ENCODE data around the gene MACROD1. TPM values are rescaled to one million over a fixed set of nuclear protein-coding genes. Genes with fewer than 3 reads are reported as not detected.

MACROD1 gene
- total and polyA plus RNA-seq, 12 donors: 5.5 to 62.9 (median 26.8) TPM

DNA sequence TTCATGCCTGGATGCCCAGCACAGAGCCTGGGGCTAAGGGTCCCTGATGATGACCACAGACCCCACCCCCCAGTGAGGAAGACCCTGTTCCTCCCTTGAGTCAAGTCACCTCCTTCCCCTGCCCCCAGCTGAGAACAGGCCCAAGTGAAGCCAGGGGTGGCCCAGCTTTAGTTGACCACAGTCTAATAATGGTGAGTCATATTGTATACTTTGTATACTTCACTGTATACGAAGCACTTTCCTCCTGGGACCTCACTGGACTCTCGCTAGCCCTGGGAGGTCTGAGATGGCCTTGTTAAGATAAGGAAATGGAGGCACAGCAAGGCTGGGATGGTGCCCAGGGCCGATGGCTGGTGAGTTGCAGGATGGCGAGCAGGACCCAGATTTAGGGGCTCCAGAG is 133.9 kb downstream of the MACROD1 start:
- H3K4me3 ChIP-seq: no peak overlapping the region
- DNase-seq: no peak
- H3K9me3 ChIP-seq (replicated peaks in 1 of 3): no peaks in the 10 kb centered on the region
- no peaks in the 10 kb centered on the region for H3K36me3 ChIP-seq (replicated peaks in 1 of 2)
- intact Hi-C loops (cut with DNase I): no loop called here
- H3K27ac ChIP-seq: no peak overlapping the region
- H3K27me3 ChIP-seq: peaks cover 13% of the 10 kb centered on the region
- TF ChIP-seq, protein P1, sequence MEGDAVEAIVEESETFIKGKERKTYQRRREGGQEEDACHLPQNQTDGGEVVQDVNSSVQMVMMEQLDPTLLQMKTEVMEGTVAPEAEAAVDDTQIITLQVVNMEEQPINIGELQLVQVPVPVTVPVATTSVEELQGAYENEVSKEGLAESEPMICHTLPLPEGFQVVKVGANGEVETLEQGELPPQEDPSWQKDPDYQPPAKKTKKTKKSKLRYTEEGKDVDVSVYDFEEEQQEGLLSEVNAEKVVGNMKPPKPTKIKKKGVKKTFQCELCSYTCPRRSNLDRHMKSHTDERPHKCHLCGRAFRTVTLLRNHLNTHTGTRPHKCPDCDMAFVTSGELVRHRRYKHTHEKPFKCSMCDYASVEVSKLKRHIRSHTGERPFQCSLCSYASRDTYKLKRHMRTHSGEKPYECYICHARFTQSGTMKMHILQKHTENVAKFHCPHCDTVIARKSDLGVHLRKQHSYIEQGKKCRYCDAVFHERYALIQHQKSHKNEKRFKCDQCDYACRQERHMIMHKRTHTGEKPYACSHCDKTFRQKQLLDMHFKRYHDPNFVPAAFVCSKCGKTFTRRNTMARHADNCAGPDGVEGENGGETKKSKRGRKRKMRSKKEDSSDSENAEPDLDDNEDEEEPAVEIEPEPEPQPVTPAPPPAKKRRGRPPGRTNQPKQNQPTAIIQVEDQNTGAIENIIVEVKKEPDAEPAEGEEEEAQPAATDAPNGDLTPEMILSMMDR (IDR thresholded peaks at IDR 0.05): no peak
- no peak for TF ChIP-seq POLR2A (IDR thresholded peaks at IDR 0.05)
- peaks cover 8 to 10% of the 10 kb centered on the region in 2 donors for H3K4me1 ChIP-seq (replicated peaks in 1 of 2)
- WGBS, 4 donors: 63 to 67% (median 65%) methylated on average over 4 of the region's 4 CpGs

DNA sequence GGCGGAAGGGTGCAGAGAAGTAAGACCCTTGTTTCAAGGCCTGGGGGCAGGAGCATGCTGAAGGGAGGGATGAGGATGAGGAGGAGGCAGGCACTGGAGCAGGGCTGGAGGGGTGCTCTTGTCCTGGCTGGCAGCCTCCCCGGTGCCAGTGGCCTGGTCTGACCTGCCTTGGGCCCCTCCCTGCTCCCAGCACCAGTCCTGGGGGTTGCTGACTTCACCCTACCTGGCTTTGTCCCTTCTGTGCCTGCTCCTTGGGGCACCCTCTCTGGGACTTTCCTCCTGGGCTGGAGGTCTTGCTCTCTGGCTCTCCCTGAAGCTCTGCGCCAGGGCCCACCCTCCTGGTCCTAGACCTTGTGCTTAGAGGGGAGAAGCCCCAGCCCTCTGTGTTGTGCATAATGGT is 134.9 kb downstream of the MACROD1 start:
- intact Hi-C loops (cut with DNase I): no loop called here
- TF ChIP-seq, protein P1 (IDR thresholded peaks at IDR 0.05): no peak
- TF ChIP-seq POLR2A (IDR thresholded peaks at IDR 0.05): no peak
- H3K4me1 ChIP-seq (replicated peaks in 1 of 2): peaks cover under 1 to 1% of the 10 kb centered on the region in 2 donors
- WGBS, 4 donors: 77 to 87% (median 80%) methylated on average over 2 to 3 of the region's 3 CpGs
- H3K36me3 ChIP-seq (replicated peaks in 1 of 2): no peaks in the 10 kb centered on the region
- peaks cover 13% of the 10 kb centered on the region for H3K27me3 ChIP-seq
- H3K9me3 ChIP-seq (replicated peaks in 1 of 3): no peaks in the 10 kb centered on the region
- no peak overlapping the region for H3K27ac ChIP-seq
- DNase-seq: no peak
- no peak overlapping the region for H3K4me3 ChIP-seq

DNA sequence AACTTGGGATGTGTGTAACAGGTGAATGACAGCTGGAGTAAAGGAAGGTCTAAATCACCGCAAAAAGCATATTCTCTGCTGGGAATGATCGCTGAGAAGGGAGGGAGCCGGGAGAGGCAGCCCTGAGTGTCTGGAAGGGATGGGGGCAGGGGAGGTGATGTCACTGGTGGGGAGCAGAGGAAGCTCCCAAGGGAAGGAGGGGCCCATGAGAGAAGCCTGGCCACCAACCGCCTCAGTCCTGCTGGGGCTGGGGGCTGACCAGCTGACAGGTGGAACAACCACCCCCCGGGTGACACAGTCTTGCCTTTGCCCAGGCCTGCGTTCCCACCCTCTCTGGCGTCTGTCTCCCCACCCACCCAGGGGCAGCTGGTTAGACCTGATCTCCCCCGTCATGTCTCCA is 136.1 kb downstream of the MACROD1 start:
- no peak overlapping the region for H3K27ac ChIP-seq
- TF ChIP-seq, protein P1 (IDR thresholded peaks at IDR 0.05): no peak
- no peak for TF ChIP-seq POLR2A (IDR thresholded peaks at IDR 0.05)
- 56 to 80% (median 63%) methylated on average over 3 to 8 of the region's 8 CpGs for WGBS, 4 donors
- no peaks in the 10 kb centered on the region for H3K4me1 ChIP-seq (replicated peaks in 1 of 2)
- no peaks in the 10 kb centered on the region for H3K9me3 ChIP-seq (replicated peaks in 1 of 3)
- no peak for DNase-seq
- peaks cover 9% of the 10 kb centered on the region for H3K27me3 ChIP-seq
- H3K36me3 ChIP-seq (replicated peaks in 1 of 2): no peaks in the 10 kb centered on the region
- H3K4me3 ChIP-seq: no peak overlapping the region
- intact Hi-C loops (cut with DNase I): no loop called here

DNA sequence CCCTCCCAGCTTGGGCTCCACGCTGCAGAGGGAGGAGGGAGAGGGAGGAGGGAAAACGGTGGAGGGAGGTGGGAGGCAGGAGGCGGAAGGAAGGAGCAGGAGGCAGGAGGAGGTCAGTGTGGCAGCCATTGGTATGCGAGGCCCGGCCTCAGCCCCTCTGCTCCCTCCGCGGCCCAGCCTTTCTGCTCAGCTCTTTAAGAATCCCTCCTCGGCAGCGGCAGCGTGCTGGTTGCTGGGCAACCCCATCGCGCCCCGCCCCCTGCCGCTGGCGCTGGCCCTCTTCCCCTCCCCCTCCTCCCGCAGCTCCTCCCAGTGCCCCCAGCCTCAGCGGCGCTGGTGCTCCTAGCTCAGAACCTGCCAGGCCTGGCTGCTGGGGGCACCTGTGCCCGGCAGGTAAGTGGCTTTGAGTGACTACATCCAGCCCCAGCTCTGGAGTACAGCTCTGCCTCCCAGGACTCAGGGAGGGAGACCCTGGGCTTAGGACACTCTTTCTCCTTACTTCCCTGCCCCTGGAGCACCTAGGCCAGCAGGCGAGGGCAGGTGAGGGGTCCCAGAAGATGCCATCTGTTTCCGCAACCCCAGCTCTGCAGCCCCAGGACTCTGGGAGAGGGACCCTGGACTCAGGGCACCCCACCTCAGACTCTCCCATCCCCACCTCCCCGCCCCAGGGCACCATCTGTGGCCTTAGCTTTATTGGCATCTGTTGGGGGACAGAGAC is 137.4 kb downstream of the MACROD1 start:
- DNase-seq: no peak
- H3K36me3 ChIP-seq (replicated peaks in 1 of 2): no peaks in the 10 kb centered on the region
- no peak overlapping the region for H3K27ac ChIP-seq
- peak overlapping the region in 1 of 4 donors; percentile 15 for H3K4me3 ChIP-seq
- H3K4me1 ChIP-seq (replicated peaks in 1 of 2): no peaks in the 10 kb centered on the region
- H3K27me3 ChIP-seq: no peaks in the 10 kb centered on the region
- intact Hi-C loops (cut with DNase I): no loop called here
- no peaks in the 10 kb centered on the region for H3K9me3 ChIP-seq (replicated peaks in 1 of 3)
- WGBS, 4 donors: 29 to 49% (median 48%) methylated on average over 10 to 22 of the region's 22 CpGs
- TF ChIP-seq, protein P1 (IDR thresholded peaks at IDR 0.05): no peak
- TF ChIP-seq POLR2A (IDR thresholded peaks at IDR 0.05): no peak

All from adrenal gland (tissue), 12 donors.